HL-60/S4 treated with phorbol 12-myristate 13-acetate at 8.2 ng/mL for 4 days and 3 days (cell line): ENCODE data around the gene SMIM14.
"Not testable (repeated sequence)": the region's sequence is repeated elsewhere in the genome, so short reads cannot be mapped to it uniquely, and the experiment has no call there.

ENCODE experiments used
- in situ Hi-C: fragments of 300-500 bp; cut with MboI; formaldehyde crosslinking; loops from 2 replicates; pipeline ENCODE4 v1.15.0; 2022; ENCODE audit warnings: low sequenced_read_pairs

Gene SMIM14

GRCh38 chr4:39638354-39639239, at the start of gene SMIM14:
Gene SMIM14 (minus strand): TSS chr4:39638865. CDS start chr4:39605145, 33,720 bp downstream.
- in situ Hi-C loops = no loop called here

GRCh38 chr4:39687014-39687413, 48.3 kb upstream of the SMIM14 start:
- in situ Hi-C loops = no loop called here

- in situ Hi-C loops = no loop called here
Measured at GRCh38 chr4:39685990-39686389, 47.3 kb upstream of the SMIM14 start.

GRCh38 chr4:39682138-39682537, 43.5 kb upstream of the SMIM14 start:
- in situ Hi-C loops = no loop called here

- in situ Hi-C loops = not testable (repeated sequence)
Measured at GRCh38 chr4:39681003-39681402, 42.3 kb upstream of the SMIM14 start.

GRCh38 chr4:39675681-39676080, 37.0 kb upstream of the SMIM14 start:
- in situ Hi-C loops = not testable (repeated sequence)

- in situ Hi-C loops = not testable (repeated sequence)
Measured at GRCh38 chr4:39670296-39670695, 31.6 kb upstream of the SMIM14 start.

GRCh38 chr4:39668887-39669286, 30.2 kb upstream of the SMIM14 start:
- in situ Hi-C loops = no loop called here

GRCh38 chr4:39667706-39668105, 29.0 kb upstream of the SMIM14 start:
- in situ Hi-C loops = no loop called here

GRCh38 chr4:39664828-39665731, 26.4 kb upstream of the SMIM14 start:
- in situ Hi-C loops = no loop called here

GRCh38 chr4:39662683-39663082, 24.0 kb upstream of the SMIM14 start:
- in situ Hi-C loops = no loop called here

- in situ Hi-C loops = no loop called here
Measured at GRCh38 chr4:39660757-39661156, 22.1 kb upstream of the SMIM14 start.

- in situ Hi-C loops = no loop called here
Measured at GRCh38 chr4:39660045-39660444, 21.4 kb upstream of the SMIM14 start.

GRCh38 chr4:39658756-39659155, 20.1 kb upstream of the SMIM14 start:
- in situ Hi-C loops = no loop called here

- in situ Hi-C loops = no loop called here
Measured at GRCh38 chr4:39657465-39657864, 18.8 kb upstream of the SMIM14 start.

- in situ Hi-C loops = not testable (repeated sequence)
Measured at GRCh38 chr4:39656638-39657037, 18.0 kb upstream of the SMIM14 start.

- in situ Hi-C loops = no loop called here
Measured at GRCh38 chr4:39655876-39656275, 17.2 kb upstream of the SMIM14 start.

GRCh38 chr4:39655211-39655610, 16.5 kb upstream of the SMIM14 start:
- in situ Hi-C loops = no loop called here

- in situ Hi-C loops = not testable (repeated sequence)
Measured at GRCh38 chr4:39651586-39651985, 12.9 kb upstream of the SMIM14 start.

GRCh38 chr4:39649639-39650265, 11.1 kb upstream of the SMIM14 start:
- in situ Hi-C loops = no loop called here
